GM12878 (cell line): ENCODE measurements around the gene MEIKIN. TPM values are rescaled to one million over a fixed set of nuclear protein-coding genes. Genes with fewer than 3 reads are reported as not detected.

ENCODE experiments used
- ATAC-seq: fragments of 200-7000 bp; cut with Tn5 transposase; 3 replicates; pipeline ENCODE4 v1.9.1; 2020; ENCODE audit warnings: mild to moderate bottlenecking, moderate library complexity
- BruUV-seq: library from RNA; stranded (reverse); fragments of 400-500 nt; replicated peaks from 2 replicates; lab custom pipeline; 2021; lab: Mats Ljungman, UMichigan
- CTCF ChIA-PET: fragments of 300-600 bp; sonication (Branson Sonifier 250); formaldehyde crosslinking; extraction: SDS; loops from one replicate; lab custom pipeline; 2021; ENCODE audit warnings: inconsistent platforms; lab: Yijun Ruan, JAX
- POLR2A ChIA-PET: fragments of 350-600 bp; formaldehyde crosslinking; extraction: SDS; loops from one replicate; lab custom pipeline; 2021; ENCODE audit warnings: inconsistent platforms; lab: Charles Lee
- RAD21 ChIA-PET: fragments of 300-600 bp; sonication (Branson Sonifier 250); formaldehyde crosslinking; loops from one replicate; lab custom pipeline; 2023; ENCODE audit warnings: antibody characterized with exemption; ENCODE audit not compliant: unreplicated experiment; lab: Charles Lee
- SMC1A ChIA-PET: fragments of 300-600 bp; sonication (Branson Sonifier 250); formaldehyde crosslinking; loops from one replicate; lab custom pipeline; 2023; ENCODE audit not compliant: unreplicated experiment, uncharacterized antibody; lab: Charles Lee
- DNase-seq: peaks from one replicate; pipeline ENCODE4 v3.0.0-alpha.2; 2011; ENCODE audit warnings: low read depth, low spot score
- FAIRE-seq: peaks from 3 replicates; lab custom pipeline; 2011; peaks lifted over from hg19 to GRCh38; lab: Jason Lieb, UNC
- H2AFZ ChIP-seq: 2 replicates; pipeline ENCODE4 v1.6.0; 2011; ENCODE audit warnings: low read depth, low read length, control low read depth; ENCODE audit not compliant: control insufficient read depth
- H3K27ac ChIP-seq: 2 replicates; pipeline ENCODE4 v1.5.1; 2011; ENCODE audit warnings: control low read depth; ENCODE audit not compliant: control insufficient read depth, insufficient read depth
- H3K27me3 ChIP-seq, 2 experiments: replicated peaks in 1 of 2; 2 replicates each; pipeline versions ENCODE4 v1.6.0 to v1.6.1; 2011; ENCODE audit warnings: low read length in 1 of 2; ENCODE audit not compliant: control insufficient read depth in 2 of 2, insufficient read depth in 2 of 2
- H3K36me3 ChIP-seq, 2 experiments: 2 replicates each; pipeline ENCODE4 v1.5.1; 2011; ENCODE audit warnings: low read length in 1 of 2; ENCODE audit not compliant: control insufficient read depth in 2 of 2, insufficient read depth in 2 of 2
- H3K4me1 ChIP-seq: 2 replicates; pipeline ENCODE4 v1.6.1; 2011; ENCODE audit warnings: mild to moderate bottlenecking, low read length, moderate library complexity, mixed read lengths; ENCODE audit not compliant: control insufficient read depth, insufficient read depth
- H3K4me2 ChIP-seq: 2 replicates; pipeline ENCODE4 v1.6.0; 2011; ENCODE audit warnings: control low read depth; ENCODE audit not compliant: control insufficient read depth, insufficient read depth
- H3K4me3 ChIP-seq: fragments of 200-600 bp; sonication (generic); 2 replicates; pipeline ENCODE4 v1.5.1; 2016
- H3K79me2 ChIP-seq: 2 replicates; pipeline ENCODE4 v1.6.0; 2011; ENCODE audit warnings: low read length; ENCODE audit not compliant: control insufficient read depth, insufficient read depth
- H3K9ac ChIP-seq: 2 replicates; pipeline ENCODE4 v1.8.0; 2011; ENCODE audit warnings: low read length, control low read depth, mixed read lengths; ENCODE audit not compliant: control insufficient read depth, insufficient read depth
- H3K9me3 ChIP-seq: replicated peaks from 3 replicates; pipeline ENCODE4 v1.5.1; 2011; ENCODE audit warnings: mild to moderate bottlenecking, low read length; ENCODE audit not compliant: control insufficient read depth, insufficient read depth
- H4K20me1 ChIP-seq: 2 replicates; pipeline ENCODE4 v1.6.0; 2011; ENCODE audit not compliant: control insufficient read depth, insufficient read depth
- BACH1 ChIP-seq: fragments of 450-650 bp; IDR thresholded peaks from 2 replicates; pipeline ENCODE4 v1.6.1; 2017; ENCODE audit warnings: mild to moderate bottlenecking, borderline replicate concordance
- CBX3 ChIP-seq: fragments of 200-600 bp; sonication (generic); IDR thresholded peaks from 2 replicates; pipeline ENCODE4 v1.6.1; 2016; ENCODE audit warnings: low read depth, borderline replicate concordance
- CHD4 ChIP-seq: fragments of 200-600 bp; sonication (generic); IDR thresholded peaks from 2 replicates; pipeline ENCODE4 v1.6.1; 2016; ENCODE audit warnings: mild to moderate bottlenecking
- HDAC2 ChIP-seq: fragments of 200-600 bp; sonication (generic); IDR thresholded peaks from 2 replicates; pipeline ENCODE4 v1.6.1; 2017
- JUND ChIP-seq: IDR thresholded peaks from 2 replicates; pipeline ENCODE4 v1.6.1; 2012; ENCODE audit warnings: low read depth, mild to moderate bottlenecking, low read length, improper control_type of control experiment, moderate library complexity
- MXI1 ChIP-seq: fragments of 150-350 bp; IDR thresholded peaks from 2 replicates; pipeline ENCODE4 v1.6.1; 2011; ENCODE audit warnings: low read depth, mild to moderate bottlenecking, inconsistent platforms, low read length, improper control_type of control experiment
- NR2F1 ChIP-seq: fragments of 450-650 bp; conservative IDR thresholded peaks from 2 replicates; pipeline ENCODE4 v1.6.1; 2017; ENCODE audit warnings: mild to moderate bottlenecking
- RCOR1 ChIP-seq: conservative IDR thresholded peaks from 2 replicates; pipeline ENCODE4 v1.6.1; 2012; ENCODE audit warnings: low read depth, low read length, improper control_type of control experiment
- SIX5 ChIP-seq: IDR thresholded peaks from 2 replicates; pipeline ENCODE4 v1.6.1; 2011; ENCODE audit warnings: mild to moderate bottlenecking, low read depth, low read length, moderate library complexity; ENCODE audit not compliant: severe bottlenecking
- STAT1 ChIP-seq: fragments of 450-650 bp; conservative IDR thresholded peaks from 2 replicates; pipeline ENCODE4 v1.6.1; 2014; ENCODE audit warnings: antibody characterized with exemption, mild to moderate bottlenecking
- in situ Hi-C: fragments of 300-500 bp; cut with MboI; formaldehyde crosslinking; loops from 9 replicates; pipeline ENCODE4 v1.14.3; 2018; ENCODE audit warnings: mixed read lengths
- intact Hi-C: fragments of 100-400 bp; cut with micrococcal nuclease; formaldehyde crosslinking; loops from one replicate; pipeline ENCODE4 v1.14.2; 2022; ENCODE audit not compliant: unreplicated experiment
- polyA plus RNA-seq, 11 experiments: library from polyadenylated mRNA; depleted of rRNA in 4 of 11; unstranded in 6 of 11; stranded (reverse) in 5 of 11; fragments of >200 nt; fragmentation: Nextera tagmentation in 4 of 11; fragmentation: Illumina TruSeq in 1 of 11; extraction: Ambion mirVana in 4 of 11; extraction: Trizol in 1 of 11; gene quantifications; 1 replicate in 1 of 11; 2 replicates in 10 of 11; pipeline versions ENCODE4 v1.2.1 to v1.2.3, GENCODE V29; 2011 to 2016; ENCODE audit warnings: inconsistent platforms in 2 of 11, missing spikeins in 2 of 11, low read depth in 1 of 11
- total RNA-seq, 4 experiments: library from RNA; depleted of rRNA in 3 of 4; stranded (reverse); fragments of >200 nt in 3 of 4; fragmentation: Illumina TruSeq in 1 of 4; extraction: Trizol in 1 of 4; gene quantifications; 2 replicates each; pipeline versions ENCODE4 v1.2.1 to v1.2.3, GENCODE V29; 2013 to 2021
- TF ChIP-seq, protein P1 (sequence below): fragments of 450-650 bp; IDR thresholded peaks from 2 replicates; pipeline ENCODE4 v1.6.1; 2017; ENCODE audit warnings: antibody characterized with exemption, mild to moderate bottlenecking, moderate library complexity
- TF ChIP-seq, protein P2 (sequence below): fragments of 450-650 bp; formaldehyde crosslinking; IDR thresholded peaks from 2 replicates; pipeline ENCODE4 v1.4.0; 2022; ENCODE audit warnings: mild to moderate bottlenecking, moderate library complexity
- TF ChIP-seq, protein P3 (sequence below): fragments of 150-350 bp; IDR thresholded peaks from 2 replicates; pipeline ENCODE4 v1.6.1; 2016; ENCODE audit warnings: low read depth, low read length

The MEIKIN gene
- total and polyA plus RNA-seq, 10 of the 15 experiments (the other 5 are each of a cell fraction or from before 2014, with no cell fraction given): not detected

DNA sequence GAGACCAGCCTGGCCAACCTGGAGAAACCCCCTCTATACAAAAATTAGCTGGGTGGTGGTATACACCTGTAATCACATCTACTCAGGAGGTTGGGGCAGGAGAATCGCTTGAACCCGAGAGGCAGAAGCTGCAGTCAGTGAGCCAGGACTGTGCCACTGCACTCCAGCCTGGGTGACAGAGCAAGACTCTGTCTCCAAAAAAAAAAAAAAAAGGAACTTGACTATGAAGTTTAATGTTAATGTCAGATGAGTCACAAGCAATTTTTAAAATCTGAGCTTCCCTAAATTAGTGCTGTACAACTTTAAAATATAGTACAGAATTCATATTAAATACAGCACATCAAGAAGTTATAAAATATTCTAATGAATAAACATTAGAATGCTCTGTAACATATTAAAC lies 1.5 kb downstream of the MEIKIN start (continued):
- TF ChIP-seq JUND: no peak

DNA sequence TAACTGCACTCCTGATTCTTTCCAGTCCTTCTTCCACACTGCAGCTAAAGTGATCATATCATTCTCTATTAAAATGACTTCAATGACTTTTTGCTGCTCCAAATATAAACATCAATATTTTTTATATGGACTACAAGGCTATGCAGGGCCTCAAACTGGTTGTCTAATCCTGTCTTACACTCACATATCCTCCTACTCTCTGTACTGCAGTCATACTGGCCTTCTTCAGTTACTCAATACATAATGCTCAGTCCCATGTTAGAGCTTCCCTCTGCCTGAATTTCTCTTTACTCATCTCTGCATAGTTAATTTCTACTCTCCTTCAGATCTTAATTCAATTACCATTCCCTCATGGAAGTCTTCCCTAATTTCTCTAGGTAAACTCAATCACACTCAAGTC lies 3.4 kb downstream of the MEIKIN start:
- Histone ChIP-seq H3K27me3 (no peaks in the 10 kb centered on the region), H3K9ac (no peak overlapping the region), H3K4me1 (no peaks in the 10 kb centered on the region), H3K36me3 (no peaks in the 10 kb centered on the region), H3K79me2 (no peaks in the 10 kb centered on the region), H3K4me3 (no peak overlapping the region), H3K9me3 (no peaks in the 10 kb centered on the region), H3K4me2 (no peak overlapping the region), H3K27ac (no peak overlapping the region), H4K20me1 (no peaks in the 10 kb centered on the region), H2AFZ (no peak overlapping the region)
- BruUV-seq: no TSS peak
- DNase-seq: no peak
- in situ Hi-C loops (no loop called here), intact Hi-C loops (no loop called here)
- no peak for FAIRE-seq
- POLR2A ChIA-PET: no interaction called here
- RAD21 ChIA-PET: no interaction called here
- CTCF ChIA-PET: no interaction called here
- SMC1A ChIA-PET: no interaction called here
- no peak for ATAC-seq
- TF ChIP-seq, protein P1, sequence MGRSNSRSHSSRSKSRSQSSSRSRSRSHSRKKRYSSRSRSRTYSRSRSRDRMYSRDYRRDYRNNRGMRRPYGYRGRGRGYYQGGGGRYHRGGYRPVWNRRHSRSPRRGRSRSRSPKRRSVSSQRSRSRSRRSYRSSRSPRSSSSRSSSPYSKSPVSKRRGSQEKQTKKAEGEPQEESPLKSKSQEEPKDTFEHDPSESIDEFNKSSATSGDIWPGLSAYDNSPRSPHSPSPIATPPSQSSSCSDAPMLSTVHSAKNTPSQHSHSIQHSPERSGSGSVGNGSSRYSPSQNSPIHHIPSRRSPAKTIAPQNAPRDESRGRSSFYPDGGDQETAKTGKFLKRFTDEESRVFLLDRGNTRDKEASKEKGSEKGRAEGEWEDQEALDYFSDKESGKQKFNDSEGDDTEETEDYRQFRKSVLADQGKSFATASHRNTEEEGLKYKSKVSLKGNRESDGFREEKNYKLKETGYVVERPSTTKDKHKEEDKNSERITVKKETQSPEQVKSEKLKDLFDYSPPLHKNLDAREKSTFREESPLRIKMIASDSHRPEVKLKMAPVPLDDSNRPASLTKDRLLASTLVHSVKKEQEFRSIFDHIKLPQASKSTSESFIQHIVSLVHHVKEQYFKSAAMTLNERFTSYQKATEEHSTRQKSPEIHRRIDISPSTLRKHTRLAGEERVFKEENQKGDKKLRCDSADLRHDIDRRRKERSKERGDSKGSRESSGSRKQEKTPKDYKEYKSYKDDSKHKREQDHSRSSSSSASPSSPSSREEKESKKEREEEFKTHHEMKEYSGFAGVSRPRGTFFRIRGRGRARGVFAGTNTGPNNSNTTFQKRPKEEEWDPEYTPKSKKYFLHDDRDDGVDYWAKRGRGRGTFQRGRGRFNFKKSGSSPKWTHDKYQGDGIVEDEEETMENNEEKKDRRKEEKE: no peak
- TF ChIP-seq NR2F1: no peak
- no peak for TF ChIP-seq SIX5
- TF ChIP-seq HDAC2: no peak
- TF ChIP-seq, protein P2, sequence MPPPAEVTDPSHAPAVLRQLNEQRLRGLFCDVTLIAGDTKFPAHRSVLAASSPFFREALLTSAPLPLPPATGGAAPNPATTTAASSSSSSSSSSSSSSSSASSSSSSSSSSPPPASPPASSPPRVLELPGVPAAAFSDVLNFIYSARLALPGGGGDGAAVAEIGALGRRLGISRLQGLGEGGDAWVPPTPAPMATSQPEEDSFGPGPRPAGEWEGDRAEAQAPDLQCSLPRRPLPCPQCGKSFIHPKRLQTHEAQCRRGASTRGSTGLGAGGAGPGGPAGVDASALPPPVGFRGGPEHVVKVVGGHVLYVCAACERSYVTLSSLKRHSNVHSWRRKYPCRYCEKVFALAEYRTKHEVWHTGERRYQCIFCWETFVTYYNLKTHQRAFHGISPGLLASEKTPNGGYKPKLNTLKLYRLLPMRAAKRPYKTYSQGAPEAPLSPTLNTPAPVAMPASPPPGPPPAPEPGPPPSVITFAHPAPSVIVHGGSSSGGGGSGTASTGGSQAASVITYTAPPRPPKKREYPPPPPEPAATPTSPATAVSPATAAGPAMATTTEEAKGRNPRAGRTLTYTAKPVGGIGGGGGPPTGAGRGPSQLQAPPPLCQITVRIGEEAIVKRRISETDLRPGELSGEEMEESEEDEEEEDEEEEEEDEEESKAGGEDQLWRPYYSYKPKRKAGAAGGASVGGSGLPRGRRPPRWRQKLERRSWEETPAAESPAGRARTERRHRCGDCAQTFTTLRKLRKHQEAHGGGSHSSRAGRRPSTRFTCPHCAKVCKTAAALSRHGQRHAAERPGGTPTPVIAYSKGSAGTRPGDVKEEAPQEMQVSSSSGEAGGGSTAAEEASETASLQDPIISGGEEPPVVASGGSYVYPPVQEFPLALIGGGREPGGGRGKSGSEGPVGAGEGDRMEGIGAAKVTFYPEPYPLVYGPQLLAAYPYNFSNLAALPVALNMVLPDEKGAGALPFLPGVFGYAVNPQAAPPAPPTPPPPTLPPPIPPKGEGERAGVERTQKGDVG: no peak
- TF ChIP-seq RCOR1: no peak
- TF ChIP-seq CBX3: no peak
- no peak for TF ChIP-seq CHD4
- TF ChIP-seq, protein P3, sequence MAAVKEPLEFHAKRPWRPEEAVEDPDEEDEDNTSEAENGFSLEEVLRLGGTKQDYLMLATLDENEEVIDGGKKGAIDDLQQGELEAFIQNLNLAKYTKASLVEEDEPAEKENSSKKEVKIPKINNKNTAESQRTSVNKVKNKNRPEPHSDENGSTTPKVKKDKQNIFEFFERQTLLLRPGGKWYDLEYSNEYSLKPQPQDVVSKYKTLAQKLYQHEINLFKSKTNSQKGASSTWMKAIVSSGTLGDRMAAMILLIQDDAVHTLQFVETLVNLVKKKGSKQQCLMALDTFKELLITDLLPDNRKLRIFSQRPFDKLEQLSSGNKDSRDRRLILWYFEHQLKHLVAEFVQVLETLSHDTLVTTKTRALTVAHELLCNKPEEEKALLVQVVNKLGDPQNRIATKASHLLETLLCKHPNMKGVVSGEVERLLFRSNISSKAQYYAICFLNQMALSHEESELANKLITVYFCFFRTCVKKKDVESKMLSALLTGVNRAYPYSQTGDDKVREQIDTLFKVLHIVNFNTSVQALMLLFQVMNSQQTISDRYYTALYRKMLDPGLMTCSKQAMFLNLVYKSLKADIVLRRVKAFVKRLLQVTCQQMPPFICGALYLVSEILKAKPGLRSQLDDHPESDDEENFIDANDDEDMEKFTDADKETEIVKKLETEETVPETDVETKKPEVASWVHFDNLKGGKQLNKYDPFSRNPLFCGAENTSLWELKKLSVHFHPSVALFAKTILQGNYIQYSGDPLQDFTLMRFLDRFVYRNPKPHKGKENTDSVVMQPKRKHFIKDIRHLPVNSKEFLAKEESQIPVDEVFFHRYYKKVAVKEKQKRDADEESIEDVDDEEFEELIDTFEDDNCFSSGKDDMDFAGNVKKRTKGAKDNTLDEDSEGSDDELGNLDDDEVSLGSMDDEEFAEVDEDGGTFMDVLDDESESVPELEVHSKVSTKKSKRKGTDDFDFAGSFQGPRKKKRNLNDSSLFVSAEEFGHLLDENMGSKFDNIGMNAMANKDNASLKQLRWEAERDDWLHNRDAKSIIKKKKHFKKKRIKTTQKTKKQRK: no peak
- TF ChIP-seq MXI1: no peak
- TF ChIP-seq BACH1: no peak
- no peak for TF ChIP-seq STAT1
